GM12878 (cell line): ENCODE results near the gene ZFAND2B. TPM values are rescaled to one million over a fixed set of nuclear protein-coding genes. Genes with fewer than 3 reads are reported as not detected.

Experiments used
- ATAC-seq: fragments of 200-7000 bp; cut with Tn5 transposase; 3 replicates; pipeline ENCODE4 v1.9.1; 2020; ENCODE audit warnings: mild to moderate bottlenecking, moderate library complexity
- BruUV-seq: library from RNA; stranded (reverse); fragments of 400-500 nt; replicated peaks from 2 replicates; lab custom pipeline; 2021; lab: Mats Ljungman, UMichigan
- CTCF ChIA-PET: fragments of 300-600 bp; sonication (Branson Sonifier 250); formaldehyde crosslinking; extraction: SDS; loops from one replicate; lab custom pipeline; 2021; ENCODE audit warnings: inconsistent platforms; lab: Yijun Ruan, JAX
- POLR2A ChIA-PET: fragments of 350-600 bp; formaldehyde crosslinking; extraction: SDS; loops from one replicate; lab custom pipeline; 2021; ENCODE audit warnings: inconsistent platforms; lab: Charles Lee
- RAD21 ChIA-PET: fragments of 300-600 bp; sonication (Branson Sonifier 250); formaldehyde crosslinking; loops from one replicate; lab custom pipeline; 2023; ENCODE audit warnings: antibody characterized with exemption; ENCODE audit not compliant: unreplicated experiment; lab: Charles Lee
- SMC1A ChIA-PET: fragments of 300-600 bp; sonication (Branson Sonifier 250); formaldehyde crosslinking; loops from one replicate; lab custom pipeline; 2023; ENCODE audit not compliant: unreplicated experiment, uncharacterized antibody; lab: Charles Lee
- DNase-seq: peaks from one replicate; pipeline ENCODE4 v3.0.0-alpha.2; 2011; ENCODE audit warnings: low read depth, low spot score
- FAIRE-seq: peaks from 3 replicates; lab custom pipeline; 2011; peaks lifted over from hg19 to GRCh38; lab: Jason Lieb, UNC
- H2AFZ ChIP-seq: 2 replicates; pipeline ENCODE4 v1.6.0; 2011; ENCODE audit warnings: low read depth, low read length, control low read depth; ENCODE audit not compliant: control insufficient read depth
- H3K27ac ChIP-seq: 2 replicates; pipeline ENCODE4 v1.5.1; 2011; ENCODE audit warnings: control low read depth; ENCODE audit not compliant: control insufficient read depth, insufficient read depth
- H3K27me3 ChIP-seq, 2 experiments: replicated peaks in 1 of 2; 2 replicates each; pipeline versions ENCODE4 v1.6.0 to v1.6.1; 2011; ENCODE audit warnings: low read length in 1 of 2; ENCODE audit not compliant: control insufficient read depth in 2 of 2, insufficient read depth in 2 of 2
- H3K36me3 ChIP-seq, 2 experiments: 2 replicates each; pipeline ENCODE4 v1.5.1; 2011; ENCODE audit warnings: low read length in 1 of 2; ENCODE audit not compliant: control insufficient read depth in 2 of 2, insufficient read depth in 2 of 2
- H3K4me1 ChIP-seq: 2 replicates; pipeline ENCODE4 v1.6.1; 2011; ENCODE audit warnings: mild to moderate bottlenecking, low read length, moderate library complexity, mixed read lengths; ENCODE audit not compliant: control insufficient read depth, insufficient read depth
- H3K4me2 ChIP-seq: 2 replicates; pipeline ENCODE4 v1.6.0; 2011; ENCODE audit warnings: control low read depth; ENCODE audit not compliant: control insufficient read depth, insufficient read depth
- H3K4me3 ChIP-seq: fragments of 200-600 bp; sonication (generic); 2 replicates; pipeline ENCODE4 v1.5.1; 2016
- H3K79me2 ChIP-seq: 2 replicates; pipeline ENCODE4 v1.6.0; 2011; ENCODE audit warnings: low read length; ENCODE audit not compliant: control insufficient read depth, insufficient read depth
- H3K9ac ChIP-seq: 2 replicates; pipeline ENCODE4 v1.8.0; 2011; ENCODE audit warnings: low read length, control low read depth, mixed read lengths; ENCODE audit not compliant: control insufficient read depth, insufficient read depth
- H3K9me3 ChIP-seq: replicated peaks from 3 replicates; pipeline ENCODE4 v1.5.1; 2011; ENCODE audit warnings: mild to moderate bottlenecking, low read length; ENCODE audit not compliant: control insufficient read depth, insufficient read depth
- H4K20me1 ChIP-seq: 2 replicates; pipeline ENCODE4 v1.6.0; 2011; ENCODE audit not compliant: control insufficient read depth, insufficient read depth
- BCL3 ChIP-seq: IDR thresholded peaks from 2 replicates; pipeline ENCODE4 v1.6.1; 2011; ENCODE audit warnings: borderline replicate concordance, low read depth, mild to moderate bottlenecking, moderate library complexity, low read length; ENCODE audit not compliant: insufficient read depth, poor library complexity, severe bottlenecking
- RELB ChIP-seq: fragments of 450-650 bp; IDR thresholded peaks from 2 replicates; pipeline ENCODE4 v1.6.1; 2017; ENCODE audit warnings: low read depth, mild to moderate bottlenecking, moderate library complexity
- SUPT20H ChIP-seq: IDR thresholded peaks from 2 replicates; pipeline ENCODE4 v1.6.1; 2011; ENCODE audit warnings: low read depth, mild to moderate bottlenecking, low read length, moderate library complexity, borderline replicate concordance; ENCODE audit not compliant: control insufficient read depth
- TCF3 ChIP-seq: IDR thresholded peaks from 2 replicates; pipeline ENCODE4 v1.6.1; 2012; ENCODE audit warnings: low read depth, mild to moderate bottlenecking, low read length, borderline replicate concordance; ENCODE audit not compliant: insufficient read depth
- USF1 ChIP-seq: IDR thresholded peaks from 2 replicates; pipeline ENCODE4 v1.6.1; 2011; ENCODE audit warnings: borderline replicate concordance, low read depth, mild to moderate bottlenecking, moderate library complexity, mixed read lengths, low read length; ENCODE audit not compliant: insufficient read depth; ENCODE audit errors: extremely low read length
- YBX1 ChIP-seq: fragments of 450-650 bp; IDR thresholded peaks from 2 replicates; pipeline ENCODE4 v1.6.1; 2016; ENCODE audit warnings: antibody characterized with exemption
- ZBTB4 ChIP-seq: fragments of 450-650 bp; formaldehyde crosslinking; IDR thresholded peaks from 2 replicates; pipeline ENCODE4 v1.4.0; 2022; ENCODE audit warnings: mild to moderate bottlenecking, moderate library complexity
- ZBTB40 ChIP-seq: fragments of 450-650 bp; IDR thresholded peaks from 2 replicates; pipeline ENCODE4 v1.6.1; 2016; ENCODE audit warnings: mild to moderate bottlenecking, moderate library complexity, borderline replicate concordance
- ZZZ3 ChIP-seq: IDR thresholded peaks from 2 replicates; pipeline ENCODE4 v1.6.1; 2011; ENCODE audit warnings: low read depth; ENCODE audit not compliant: control insufficient read depth, insufficient read length
- WGBS: methylation state at CpG from one replicate; pipeline ENCODE4 v1.1.6; 2016; ENCODE audit warnings: low lambda C conversion rate; ENCODE audit not compliant: insufficient replicate concordance, insufficient coverage; ENCODE audit errors: missing lambda C conversion rate; 5-methylcytosine and 5-hydroxymethylcytosine counted together
- in situ Hi-C: fragments of 300-500 bp; cut with MboI; formaldehyde crosslinking; loops from 9 replicates; pipeline ENCODE4 v1.14.3; 2018; ENCODE audit warnings: mixed read lengths
- intact Hi-C: fragments of 100-400 bp; cut with micrococcal nuclease; formaldehyde crosslinking; loops from one replicate; pipeline ENCODE4 v1.14.2; 2022; ENCODE audit not compliant: unreplicated experiment
- polyA plus RNA-seq, 11 experiments: library from polyadenylated mRNA; depleted of rRNA in 4 of 11; unstranded in 6 of 11; stranded (reverse) in 5 of 11; fragments of >200 nt; fragmentation: Nextera tagmentation in 4 of 11; fragmentation: Illumina TruSeq in 1 of 11; extraction: Ambion mirVana in 4 of 11; extraction: Trizol in 1 of 11; gene quantifications; 1 replicate in 1 of 11; 2 replicates in 10 of 11; pipeline versions ENCODE4 v1.2.1 to v1.2.3, GENCODE V29; 2011 to 2016; ENCODE audit warnings: inconsistent platforms in 2 of 11, missing spikeins in 2 of 11, low read depth in 1 of 11
- total RNA-seq, 4 experiments: library from RNA; depleted of rRNA in 3 of 4; stranded (reverse); fragments of >200 nt in 3 of 4; fragmentation: Illumina TruSeq in 1 of 4; extraction: Trizol in 1 of 4; gene quantifications; 2 replicates each; pipeline versions ENCODE4 v1.2.1 to v1.2.3, GENCODE V29; 2013 to 2021

Gene ZFAND2B
- total and polyA plus RNA-seq, 10 of the 15 experiments (the other 5 are each of a cell fraction or from before 2014, with no cell fraction given) = 5.4 to 28.1 (median 22.4) TPM

GRCh38 chr2:219161097-219161496 is 45.5 kb upstream of the ZFAND2B start:
- ChIA-PET POLR2A (no interaction called here), SMC1A (no interaction called here), CTCF (interaction anchor here (1.9 kb wide), 1 partner anchor 86 kb away, joined by 4 read pairs; no protein-coding TSS in a partner anchor), RAD21 (interaction anchor here (3.4 kb wide), 1 partner anchor 134 kb away, joined by 30 read pairs; no protein-coding TSS in a partner anchor)
- Histone ChIP-seq H3K4me1 (peaks cover 4% of the 10 kb centered on the region; the same call in 1 of the 2 replicates), H3K4me3 (peak overlapping the region; percentile 85), H3K36me3 (no peaks in the 10 kb centered on the region), H4K20me1 (no peaks in the 10 kb centered on the region), H3K4me2 (peak overlapping the region; percentile 96), H2AFZ (no peak overlapping the region; the same call in 1 of the 2 replicates), H3K79me2 (peaks cover 2% of the 10 kb centered on the region), H3K27ac (no peak overlapping the region; the same call in 1 of the 2 replicates), H3K27me3 (no peaks in the 10 kb centered on the region), H3K9ac (peak overlapping the region; percentile 80; the same call in 1 of the 2 replicates), H3K9me3 (no peaks in the 10 kb centered on the region)
- 37% methylated on average over 4 of the region's 4 CpGs for WGBS
- DNase-seq = no peak
- FAIRE-seq = no peak
- no TSS peak for BruUV-seq
- in situ Hi-C loops (no loop called here), intact Hi-C loops (loop anchor here (2.0 to 5.0 kb wide), 2 partner anchors 94 to 226 kb away; partner anchors contain the start of gene DNPEP)
- ATAC-seq = no peak
- TF ChIP-seq TCF3 = no peak
- TF ChIP-seq RELB = no peak
- no peak for TF ChIP-seq ZBTB4 (CRISPR knock-in tag)
- no peak for TF ChIP-seq SUPT20H
- TF ChIP-seq BCL3 = no peak
- no peak for TF ChIP-seq USF1
- no peak for TF ChIP-seq YBX1
- no peak for TF ChIP-seq ZZZ3
- TF ChIP-seq ZBTB40 = no peak
